ENCODE data around the gene CFAP61.

Gene CFAP61

GRCh38 chr20:20160520-20160919, 108.2 kb downstream of the CFAP61 start:
- H3K4me3 ChIP-seq (ENCODE audit: low read depth, low read length) = no peak overlapping the region
- TF ChIP-seq CTCF (IDR thresholded peaks at IDR 0.05; ENCODE audit: low read depth, low read length) (no peak), MYC (IDR thresholded peaks at IDR 0.05; ENCODE audit: low read depth, low read length) (no peak), MAX (IDR thresholded peaks at IDR 0.05; ENCODE audit: low read depth, low read length) (no peak), POLR2A (IDR thresholded peaks at IDR 0.05; ENCODE audit: extremely low read depth, insufficient read length) (no peak)
- no peak for DNase-seq (ENCODE audit: low read depth)

- no peak for DNase-seq (ENCODE audit: low read depth)
- no peak overlapping the region for H3K4me3 ChIP-seq (ENCODE audit: low read depth, low read length)
- no peak for TF ChIP-seq CTCF (IDR thresholded peaks at IDR 0.05; ENCODE audit: low read depth, low read length)
- no peak for TF ChIP-seq MYC (IDR thresholded peaks at IDR 0.05; ENCODE audit: low read depth, low read length)
- no peak for TF ChIP-seq MAX (IDR thresholded peaks at IDR 0.05; ENCODE audit: low read depth, low read length)
- TF ChIP-seq POLR2A (IDR thresholded peaks at IDR 0.05; ENCODE audit: extremely low read depth, insufficient read length) = no peak
Observed at GRCh38 chr20:20161611-20162010, 109.3 kb downstream of the CFAP61 start.

- TF ChIP-seq MYC (IDR thresholded peaks at IDR 0.05; ENCODE audit: low read depth, low read length) = no peak
- no peak for TF ChIP-seq POLR2A (IDR thresholded peaks at IDR 0.05; ENCODE audit: extremely low read depth, insufficient read length)
- TF ChIP-seq MAX (IDR thresholded peaks at IDR 0.05; ENCODE audit: low read depth, low read length) = no peak
- TF ChIP-seq CTCF (IDR thresholded peaks at IDR 0.05; ENCODE audit: low read depth, low read length) = no peak
- H3K4me3 ChIP-seq (ENCODE audit: low read depth, low read length) = no peak overlapping the region
- no peak for DNase-seq (ENCODE audit: low read depth)
Observed at GRCh38 chr20:20167698-20168097, 115.4 kb downstream of the CFAP61 start.

GRCh38 chr20:20173254-20173653, 120.9 kb downstream of the CFAP61 start:
- TF ChIP-seq MYC (IDR thresholded peaks at IDR 0.05; ENCODE audit: low read depth, low read length) (no peak), MAX (IDR thresholded peaks at IDR 0.05; ENCODE audit: low read depth, low read length) (no peak), POLR2A (IDR thresholded peaks at IDR 0.05; ENCODE audit: extremely low read depth, insufficient read length) (no peak), CTCF (IDR thresholded peaks at IDR 0.05; ENCODE audit: low read depth, low read length) (no peak)
- DNase-seq (ENCODE audit: low read depth) = no peak
- H3K4me3 ChIP-seq (ENCODE audit: low read depth, low read length) = no peak overlapping the region

GRCh38 chr20:20174089-20174835, 121.9 kb downstream of the CFAP61 start:
- H3K4me3 ChIP-seq (ENCODE audit: low read depth, low read length) = no peak overlapping the region
- TF ChIP-seq MAX (IDR thresholded peaks at IDR 0.05; ENCODE audit: low read depth, low read length) (no peak), MYC (IDR thresholded peaks at IDR 0.05; ENCODE audit: low read depth, low read length) (no peak), POLR2A (IDR thresholded peaks at IDR 0.05; ENCODE audit: extremely low read depth, insufficient read length) (no peak), CTCF (IDR thresholded peaks at IDR 0.05; ENCODE audit: low read depth, low read length) (peak; percentile 6)
- DNase-seq (ENCODE audit: low read depth) = no peak

Measured in NB4 (cell line).